HEK293T (cell line): Measurements from ENCODE around the gene PLA2G1B.

ENCODE experiments used
- ARNT ChIP-seq: fragments of 450-650 bp; IDR thresholded peaks from 2 replicates; pipeline ENCODE4 v1.6.1; 2017; ENCODE audit warnings: mild to moderate bottlenecking
- ELF4 ChIP-seq: fragments of 450-650 bp; IDR thresholded peaks from 2 replicates; pipeline ENCODE4 v1.6.1; 2017; ENCODE audit warnings: antibody characterized with exemption
- FOXA1 ChIP-seq: fragments of 450-650 bp; IDR thresholded peaks from 2 replicates; pipeline ENCODE4 v1.6.1; 2016; ENCODE audit warnings: mild to moderate bottlenecking
- FOXM1 ChIP-seq: fragments of 450-650 bp; IDR thresholded peaks from 2 replicates; pipeline ENCODE4 v1.6.1; 2017; ENCODE audit warnings: mild to moderate bottlenecking, borderline replicate concordance
- HDGF ChIP-seq: fragments of 450-650 bp; IDR thresholded peaks from 2 replicates; pipeline ENCODE4 v1.6.1; 2017; ENCODE audit warnings: antibody characterized with exemption, borderline replicate concordance
- L3MBTL2 ChIP-seq: fragments of 450-650 bp; conservative IDR thresholded peaks from 2 replicates; pipeline ENCODE4 v1.6.1; 2016; ENCODE audit warnings: mild to moderate bottlenecking
- LEF1 ChIP-seq: fragments of 450-650 bp; IDR thresholded peaks from 2 replicates; pipeline ENCODE4 v1.6.1; 2017; ENCODE audit warnings: mild to moderate bottlenecking, borderline replicate concordance
- NFRKB ChIP-seq: fragments of 450-650 bp; IDR thresholded peaks from 2 replicates; pipeline ENCODE4 v1.6.1; 2016; ENCODE audit warnings: mild to moderate bottlenecking, moderate library complexity
- SP1 ChIP-seq: fragments of 450-650 bp; IDR thresholded peaks from 2 replicates; pipeline ENCODE4 v1.6.1; 2017
- SUZ12 ChIP-seq: fragments of 450-650 bp; IDR thresholded peaks from 2 replicates; pipeline ENCODE4 v1.6.1; 2016; ENCODE audit warnings: mild to moderate bottlenecking
- TARDBP ChIP-seq: fragments of 450-650 bp; IDR thresholded peaks from 2 replicates; pipeline ENCODE4 v1.6.1; 2016
- TF ChIP-seq, protein P1 (sequence below): fragments of 450-650 bp; IDR thresholded peaks from 2 replicates; pipeline ENCODE4 v1.6.1; 2016

DNA sequence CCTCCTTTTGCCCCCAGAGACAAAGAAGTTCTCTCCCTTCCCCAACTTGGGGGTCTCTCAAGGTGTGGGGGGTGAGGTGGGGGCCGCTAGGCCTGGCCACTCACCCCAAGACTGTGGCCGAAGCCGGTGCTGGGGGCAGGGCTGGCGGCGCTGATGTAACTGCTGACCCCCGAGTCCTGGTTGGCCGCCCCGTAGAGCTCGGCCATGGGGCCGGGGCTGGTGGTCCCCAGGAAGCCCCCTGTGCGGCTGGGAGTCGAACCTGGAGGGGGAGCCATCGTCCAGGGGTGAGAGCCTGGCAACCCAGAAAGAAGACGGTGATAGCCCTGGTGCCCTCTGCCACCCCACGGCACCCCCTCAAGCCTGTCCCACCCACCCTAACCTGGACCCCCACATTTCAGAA, 18.5 kb upstream of the PLA2G1B start:
- TF ChIP-seq NFRKB (no peak), LEF1 (no peak), SP1 (no peak), FOXM1 (no peak), L3MBTL2 (no peak), ELF4 (no peak), SUZ12 (no peak), HDGF (no peak), FOXA1 (no peak), TARDBP (no peak), ARNT (no peak)
- TF ChIP-seq, protein P1, sequence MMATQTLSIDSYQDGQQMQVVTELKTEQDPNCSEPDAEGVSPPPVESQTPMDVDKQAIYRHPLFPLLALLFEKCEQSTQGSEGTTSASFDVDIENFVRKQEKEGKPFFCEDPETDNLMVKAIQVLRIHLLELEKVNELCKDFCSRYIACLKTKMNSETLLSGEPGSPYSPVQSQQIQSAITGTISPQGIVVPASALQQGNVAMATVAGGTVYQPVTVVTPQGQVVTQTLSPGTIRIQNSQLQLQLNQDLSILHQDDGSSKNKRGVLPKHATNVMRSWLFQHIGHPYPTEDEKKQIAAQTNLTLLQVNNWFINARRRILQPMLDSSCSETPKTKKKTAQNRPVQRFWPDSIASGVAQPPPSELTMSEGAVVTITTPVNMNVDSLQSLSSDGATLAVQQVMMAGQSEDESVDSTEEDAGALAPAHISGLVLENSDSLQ, result no peak
